Activated CD8-positive, alpha-beta memory T cell treated with anti-CD3 and anti-CD28 coated beads, Interleukin-2, amount 50 U/mL, for 24 hours (primary cell): Measurements from ENCODE around the gene THNSL1.
"Not testable (repeated sequence)": the region's sequence is repeated elsewhere in the genome, so short reads cannot be mapped to it uniquely, and the experiment has no call there.

Experiments used
- DNase-seq: peaks from one replicate; pipeline ENCODE4 v3.0.0-alpha.2; 2020; ENCODE audit errors: extremely low read depth

Gene THNSL1

GRCh38 chr10:25016376-25017153 lies at the start of gene THNSL1:
THNSL1 (plus strand) TSS chr10:25016612; CDS start chr10:25023224, 6,612 bp downstream.
- peak; percentile 98 for DNase-seq

- DNase-seq = no peak
Observed at GRCh38 chr10:24966962-24967481, 49.4 kb upstream of the THNSL1 start.

GRCh38 chr10:24968349-24968748 lies 48.1 kb upstream of the THNSL1 start:
- no peak for DNase-seq

- not testable (repeated sequence) for DNase-seq
Observed at GRCh38 chr10:24968951-24969350, 47.5 kb upstream of the THNSL1 start.

GRCh38 chr10:24969841-24970281 lies 46.6 kb upstream of the THNSL1 start:
- DNase-seq = no peak

GRCh38 chr10:24971374-24971773 lies 45.0 kb upstream of the THNSL1 start:
- no peak for DNase-seq

- no peak for DNase-seq
Observed at GRCh38 chr10:24973163-24973562, 43.2 kb upstream of the THNSL1 start.

- DNase-seq = no peak
Observed at GRCh38 chr10:24974976-24975375, 41.4 kb upstream of the THNSL1 start.

GRCh38 chr10:24979685-24980084 lies 36.7 kb upstream of the THNSL1 start:
- DNase-seq = no peak

- DNase-seq = no peak
Observed at GRCh38 chr10:24981161-24981710, 35.2 kb upstream of the THNSL1 start.

- DNase-seq = no peak
Observed at GRCh38 chr10:24982319-24983112, 33.9 kb upstream of the THNSL1 start.

GRCh38 chr10:24983130-24983529 lies 33.3 kb upstream of the THNSL1 start:
- no peak for DNase-seq

- DNase-seq = no peak
Observed at GRCh38 chr10:24983946-24984345, 32.5 kb upstream of the THNSL1 start.

GRCh38 chr10:24984906-24985305 lies 31.5 kb upstream of the THNSL1 start:
- no peak for DNase-seq

- no peak for DNase-seq
Observed at GRCh38 chr10:24988831-24989640, 27.4 kb upstream of the THNSL1 start.

GRCh38 chr10:24989867-24990266 lies 26.5 kb upstream of the THNSL1 start:
- DNase-seq = no peak

- no peak for DNase-seq
Observed at GRCh38 chr10:24991298-24991697, 25.1 kb upstream of the THNSL1 start.

GRCh38 chr10:24992512-24993133 lies 23.8 kb upstream of the THNSL1 start:
- DNase-seq = no peak

- no peak for DNase-seq
Observed at GRCh38 chr10:24993237-24993958, 23.0 kb upstream of the THNSL1 start.

GRCh38 chr10:24995072-24995471 lies 21.3 kb upstream of the THNSL1 start:
- DNase-seq = no peak
